ENCODE data around the gene MRPS9.

DNA sequence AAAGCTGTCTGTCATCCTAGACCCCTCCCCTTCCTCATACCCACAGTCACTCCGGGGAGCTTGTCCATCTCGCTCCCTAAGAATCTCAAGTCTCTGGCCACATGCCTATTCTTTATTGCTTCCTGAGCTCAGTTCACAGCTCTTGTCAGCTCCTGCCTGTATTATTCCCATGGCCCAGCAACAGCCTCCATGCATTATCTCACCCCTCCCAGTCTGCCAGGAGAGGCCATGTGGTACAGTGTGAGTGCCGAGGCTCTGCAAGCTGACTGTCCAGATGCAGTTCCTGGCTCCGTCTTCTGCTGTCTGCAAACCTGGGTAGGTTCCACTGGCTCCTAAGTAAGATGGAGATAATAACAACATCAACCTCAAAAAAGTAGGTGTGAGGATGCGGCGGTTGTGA lies 79.7 kb downstream of the MRPS9 start:
- TF ChIP-seq, protein P1, sequence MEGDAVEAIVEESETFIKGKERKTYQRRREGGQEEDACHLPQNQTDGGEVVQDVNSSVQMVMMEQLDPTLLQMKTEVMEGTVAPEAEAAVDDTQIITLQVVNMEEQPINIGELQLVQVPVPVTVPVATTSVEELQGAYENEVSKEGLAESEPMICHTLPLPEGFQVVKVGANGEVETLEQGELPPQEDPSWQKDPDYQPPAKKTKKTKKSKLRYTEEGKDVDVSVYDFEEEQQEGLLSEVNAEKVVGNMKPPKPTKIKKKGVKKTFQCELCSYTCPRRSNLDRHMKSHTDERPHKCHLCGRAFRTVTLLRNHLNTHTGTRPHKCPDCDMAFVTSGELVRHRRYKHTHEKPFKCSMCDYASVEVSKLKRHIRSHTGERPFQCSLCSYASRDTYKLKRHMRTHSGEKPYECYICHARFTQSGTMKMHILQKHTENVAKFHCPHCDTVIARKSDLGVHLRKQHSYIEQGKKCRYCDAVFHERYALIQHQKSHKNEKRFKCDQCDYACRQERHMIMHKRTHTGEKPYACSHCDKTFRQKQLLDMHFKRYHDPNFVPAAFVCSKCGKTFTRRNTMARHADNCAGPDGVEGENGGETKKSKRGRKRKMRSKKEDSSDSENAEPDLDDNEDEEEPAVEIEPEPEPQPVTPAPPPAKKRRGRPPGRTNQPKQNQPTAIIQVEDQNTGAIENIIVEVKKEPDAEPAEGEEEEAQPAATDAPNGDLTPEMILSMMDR (IDR thresholded peaks at IDR 0.05; ENCODE audit: low read depth, low read length): no peak
- no peak for TF ChIP-seq EZH2phosphoT487 (IDR thresholded peaks at IDR 0.05; ENCODE audit: low read depth)

Measured in OCI-LY3 (cell line).